HT1080 (cell line): ENCODE measurements around the gene HOXD3. TPM values are rescaled to one million over a fixed set of nuclear protein-coding genes. Genes with fewer than 3 reads are reported as not detected.

Source experiments
- DNase-seq: peaks from one replicate; pipeline ENCODE4 v3.0.0-alpha.2; 2015; ENCODE audit warnings: low read depth
- small RNA-seq: library from RNA; depleted of rRNA; stranded (forward); fragments of <200 nt; gene quantifications from one replicate; pipeline ENCODE3, GENCODE V24; 2014
- total RNA-seq: library from RNA; depleted of rRNA; stranded (reverse); fragments of >200 nt; shearing (Covaris generic); gene quantifications from 2 replicates; pipeline ENCODE4 v1.2.3, GENCODE V29; 2014; rRNA removed

HOXD3 gene
- total RNA-seq, 1 experiment from 2014 or later, result not detected

DNA sequence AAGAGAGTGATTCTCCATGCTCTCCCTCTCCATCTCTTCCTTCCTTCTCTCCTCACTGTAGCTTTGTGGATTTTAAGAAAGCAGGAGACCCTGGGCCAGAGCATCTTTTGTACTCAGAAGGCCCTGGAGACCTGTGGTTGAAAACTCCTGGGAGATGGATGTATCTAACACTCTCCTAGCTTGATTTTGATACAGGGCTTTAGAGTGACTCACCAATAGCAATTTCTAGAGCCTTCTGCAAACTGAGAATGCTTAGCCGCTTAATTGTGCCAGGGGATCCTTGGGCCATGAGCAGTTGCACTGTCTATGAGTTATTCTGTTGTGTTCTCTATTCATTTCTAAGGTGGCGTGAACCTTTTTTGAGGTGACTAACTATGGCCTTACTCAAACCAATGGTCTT is 49.0 kb downstream of the HOXD3 start:
- DNase-seq, result no peak

DNA sequence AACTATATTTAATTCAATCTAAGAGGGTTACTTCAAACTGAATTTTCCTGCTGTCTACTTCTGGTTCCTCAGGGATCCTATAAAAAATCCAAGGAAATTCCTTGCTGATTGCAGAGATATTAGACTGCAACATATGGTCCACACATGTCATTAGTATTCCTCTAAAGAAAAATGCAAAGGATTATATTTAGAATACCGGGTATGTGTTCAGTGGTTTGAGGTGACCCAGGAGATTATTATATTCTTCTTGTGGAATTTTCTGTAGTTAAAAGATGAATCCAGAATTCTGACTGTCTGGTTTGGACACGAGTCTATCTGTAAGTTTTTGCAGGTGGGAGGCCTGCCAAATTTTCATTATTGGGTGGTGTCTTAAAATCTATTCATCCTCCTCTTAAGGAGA is 49.6 kb downstream of the HOXD3 start:
- DNase-seq, result no peak

DNA sequence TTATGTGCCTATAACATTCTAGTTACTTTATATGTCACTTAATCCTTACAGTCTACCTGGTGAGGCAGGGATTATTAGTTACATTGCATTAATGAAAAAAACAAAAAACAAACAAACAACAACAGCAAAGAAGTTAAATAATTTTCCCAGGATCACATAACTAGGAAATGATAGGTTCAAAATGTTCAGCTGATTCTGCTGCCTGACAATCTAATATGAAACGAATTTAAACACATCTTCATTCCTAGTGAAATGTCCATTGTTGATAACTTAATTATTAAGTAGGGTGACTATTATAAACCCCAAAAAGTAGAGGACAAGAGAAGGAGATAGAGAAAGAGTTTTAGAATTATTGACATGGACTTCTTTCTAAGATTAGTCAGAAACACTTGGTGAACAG is 54.0 kb downstream of the HOXD3 start:
- no peak for DNase-seq

DNA sequence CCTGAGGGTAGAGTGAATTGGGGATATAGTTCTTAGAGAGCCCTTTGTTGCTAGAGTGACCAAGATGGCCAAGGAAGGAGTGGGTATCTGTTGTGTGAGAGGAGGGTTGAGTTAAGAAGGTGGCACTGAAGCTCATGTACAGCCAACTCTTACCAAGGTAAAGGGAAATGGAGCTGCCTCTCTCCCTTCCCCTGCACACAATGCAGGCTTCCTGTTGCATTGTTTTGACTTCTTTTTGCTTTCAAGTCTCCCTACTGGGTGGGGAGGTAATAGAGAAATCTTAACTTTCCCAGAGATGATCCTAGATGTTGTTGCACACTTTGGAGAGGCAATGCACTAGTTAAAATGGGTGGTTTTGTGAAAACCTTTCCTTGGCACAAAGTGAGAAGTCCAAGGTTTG is 55.2 kb downstream of the HOXD3 start:
- DNase-seq, result no peak

DNA sequence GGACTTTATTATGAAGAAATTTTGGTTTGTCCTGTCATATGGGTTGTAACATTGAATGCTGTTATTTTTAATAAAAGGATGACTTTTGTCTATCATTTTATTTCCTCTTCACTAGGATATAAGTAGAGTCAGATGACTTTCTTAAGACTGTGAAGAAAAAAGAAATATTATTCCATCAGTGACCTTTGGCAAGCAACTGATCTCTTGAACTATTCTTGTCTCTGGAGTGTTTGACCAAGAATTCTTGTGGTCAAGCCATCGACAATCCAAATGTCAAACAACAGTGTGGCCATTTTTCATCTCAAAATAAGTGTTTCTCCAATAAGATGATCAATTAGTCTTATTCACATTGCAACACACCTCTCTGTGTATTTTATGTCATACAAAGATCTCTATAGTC is 56.3 kb downstream of the HOXD3 start:
- no peak for DNase-seq

Small RNA genes within 50 kb of the gene (small RNA-seq; reads per million reads assigned to genes)
- gene MIR10B, result 2.7 reads per million, percentile 85 among the genes with 10 or more reads in this experiment

Other genes starting within 250 kb of the HOXD3 start
- 24.6 and 29.6 TPM in 2 replicates for gene LNPK, start 155.0 kb upstream of the HOXD3 start, total RNA-seq
- not detected in 2 replicates for gene EVX2, start 73.3 kb upstream of the HOXD3 start, total RNA-seq
- 2.6 and 3.2 TPM in 2 replicates for gene HOXD13, start 64.6 kb upstream of the HOXD3 start, total RNA-seq
- 0.10 TPM in 1 of 2 replicates, not detected in the other for gene HOXD12, start 57.5 kb upstream of the HOXD3 start, total RNA-seq
- 6.4 and 8.9 TPM in 2 replicates for gene HOXD11, start 50.0 kb upstream of the HOXD3 start, total RNA-seq
- 8.6 and 10.5 TPM in 2 replicates for gene HOXD10, start 40.5 kb upstream of the HOXD3 start, total RNA-seq
- 0.53 and 1.7 TPM in 2 replicates for gene HOXD9, start 34.6 kb upstream of the HOXD3 start, total RNA-seq
- gene HOXD8, start 27.6 kb upstream of the HOXD3 start, total RNA-seq, result 8.9 and 9.5 TPM in 2 replicates
- gene HOXD4, start 5.8 kb upstream of the HOXD3 start, total RNA-seq, result not detected in 2 replicates
- not detected in 2 replicates for gene HOXD1, start 31.4 kb downstream of the HOXD3 start, total RNA-seq
- 133 and 153 TPM in 2 replicates for gene MTX2, start 112.1 kb downstream of the HOXD3 start, total RNA-seq